ENCODE results near the gene ZFC3H1. TPM values are rescaled to one million over a fixed set of nuclear protein-coding genes. Genes with fewer than 3 reads are reported as not detected.

ZFC3H1 gene
- total RNA-seq, 4 donors from 2014 or later: 52.0 to 202 (median 71.5) TPM

- WGBS: 73% methylated on average over 3 of the region's 3 CpGs
- Histone ChIP-seq H3K9me3 (no peaks in the 10 kb centered on the region), H3K4me3 (no peak overlapping the region), H3K36me3 (peaks cover 39% of the 10 kb centered on the region), H3K27me3 (no peaks in the 10 kb centered on the region), H3K4me1 (peaks cover 44% of the 10 kb centered on the region), H3K27ac (no peak overlapping the region)
- DNase-seq (ENCODE audit: low spot score in 2 of 2): no peak
- no peak for TF ChIP-seq POLR2AphosphoS5 (IDR thresholded peaks at IDR 0.05)
- TF ChIP-seq POLR2A (IDR thresholded peaks at IDR 0.05): no peak
- TF ChIP-seq, protein P1, sequence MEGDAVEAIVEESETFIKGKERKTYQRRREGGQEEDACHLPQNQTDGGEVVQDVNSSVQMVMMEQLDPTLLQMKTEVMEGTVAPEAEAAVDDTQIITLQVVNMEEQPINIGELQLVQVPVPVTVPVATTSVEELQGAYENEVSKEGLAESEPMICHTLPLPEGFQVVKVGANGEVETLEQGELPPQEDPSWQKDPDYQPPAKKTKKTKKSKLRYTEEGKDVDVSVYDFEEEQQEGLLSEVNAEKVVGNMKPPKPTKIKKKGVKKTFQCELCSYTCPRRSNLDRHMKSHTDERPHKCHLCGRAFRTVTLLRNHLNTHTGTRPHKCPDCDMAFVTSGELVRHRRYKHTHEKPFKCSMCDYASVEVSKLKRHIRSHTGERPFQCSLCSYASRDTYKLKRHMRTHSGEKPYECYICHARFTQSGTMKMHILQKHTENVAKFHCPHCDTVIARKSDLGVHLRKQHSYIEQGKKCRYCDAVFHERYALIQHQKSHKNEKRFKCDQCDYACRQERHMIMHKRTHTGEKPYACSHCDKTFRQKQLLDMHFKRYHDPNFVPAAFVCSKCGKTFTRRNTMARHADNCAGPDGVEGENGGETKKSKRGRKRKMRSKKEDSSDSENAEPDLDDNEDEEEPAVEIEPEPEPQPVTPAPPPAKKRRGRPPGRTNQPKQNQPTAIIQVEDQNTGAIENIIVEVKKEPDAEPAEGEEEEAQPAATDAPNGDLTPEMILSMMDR (IDR thresholded peaks at IDR 0.05): no peak
- no peak for TF ChIP-seq EP300 (IDR thresholded peaks at IDR 0.05)
Measured at GRCh38 chr12:71656740-71657139, 6.9 kb downstream of the ZFC3H1 start.

DNA sequence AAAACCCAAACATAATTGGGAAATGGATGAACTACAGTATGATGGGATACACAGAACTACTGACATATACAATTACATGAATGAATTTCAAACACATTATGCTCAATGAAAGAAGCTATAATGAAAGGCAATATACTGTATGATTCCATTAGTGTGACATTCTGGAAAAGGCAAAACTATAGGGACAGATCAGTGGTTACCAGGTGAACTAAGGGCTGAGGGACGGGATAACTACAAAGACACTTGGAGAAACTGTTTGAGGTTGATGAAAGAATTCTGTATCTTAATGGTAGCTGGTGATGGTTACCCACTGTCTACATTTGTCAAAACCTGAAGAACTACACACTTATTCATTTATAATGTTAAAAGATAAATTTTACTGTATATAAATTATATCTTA is 7.7 kb downstream of the ZFC3H1 start:
- no peak for DNase-seq (ENCODE audit: low spot score in 2 of 2)
- Histone ChIP-seq H3K27ac (no peak overlapping the region), H3K27me3 (no peaks in the 10 kb centered on the region), H3K9me3 (no peaks in the 10 kb centered on the region), H3K36me3 (peaks cover 39% of the 10 kb centered on the region), H3K4me3 (no peak overlapping the region), H3K4me1 (peaks cover 43% of the 10 kb centered on the region)
- WGBS: 93% methylated on average over 1 of the region's 1 CpG
- no peak for TF ChIP-seq POLR2A (IDR thresholded peaks at IDR 0.05)

DNA sequence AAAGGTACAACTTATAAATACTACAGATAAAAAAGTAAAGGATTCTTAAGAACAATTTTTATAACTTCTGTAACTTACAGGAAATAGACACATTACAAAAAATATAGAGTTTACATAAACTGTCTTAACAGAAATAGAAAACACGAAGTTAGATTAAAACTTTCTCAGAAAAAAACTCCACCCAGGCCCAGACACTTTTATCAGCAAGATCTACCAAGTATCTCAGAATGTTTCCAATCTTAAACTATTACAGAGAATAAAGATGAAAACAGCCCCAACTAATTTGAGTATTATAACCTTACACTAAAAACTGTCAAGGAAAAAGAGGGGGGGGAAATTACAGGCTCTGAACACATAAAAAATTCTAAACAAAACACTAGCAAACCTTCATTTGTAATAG is 8.2 kb downstream of the ZFC3H1 start:
- Histone ChIP-seq H3K9me3 (no peaks in the 10 kb centered on the region), H3K4me1 (peaks cover 42% of the 10 kb centered on the region), H3K36me3 (peaks cover 39% of the 10 kb centered on the region), H3K27ac (no peak overlapping the region), H3K27me3 (no peaks in the 10 kb centered on the region), H3K4me3 (no peak overlapping the region)
- no peak for DNase-seq (ENCODE audit: low spot score in 2 of 2)
- TF ChIP-seq, protein P1 (IDR thresholded peaks at IDR 0.05): no peak
- TF ChIP-seq POLR2A (IDR thresholded peaks at IDR 0.05): no peak
- no peak for TF ChIP-seq POLR2AphosphoS5 (IDR thresholded peaks at IDR 0.05)
- TF ChIP-seq EP300 (IDR thresholded peaks at IDR 0.05): no peak
- WGBS: 39% methylated on average over 1 of the region's 1 CpG

DNA sequence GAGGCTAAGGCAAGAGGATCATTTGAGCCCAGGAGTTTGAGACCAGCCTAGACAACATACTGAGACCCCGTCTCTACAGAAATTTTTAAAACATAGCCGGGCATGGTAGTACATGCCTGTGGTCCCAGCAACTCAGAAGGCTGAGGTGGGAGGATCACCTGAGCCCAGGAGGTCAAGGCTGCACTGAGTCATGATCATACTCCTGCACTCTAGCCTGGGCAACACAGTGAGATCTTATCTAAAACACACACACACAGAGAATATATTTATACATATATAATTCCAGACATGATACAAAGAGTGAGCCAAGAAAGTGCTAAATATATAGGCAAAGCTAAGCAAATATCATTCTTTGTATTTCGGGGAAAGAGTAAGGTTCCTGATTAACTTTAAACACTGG is 9.4 kb downstream of the ZFC3H1 start:
- H3K27me3 ChIP-seq: no peaks in the 10 kb centered on the region
- no peak for DNase-seq (ENCODE audit: low spot score in 2 of 2)
- peaks cover 38% of the 10 kb centered on the region for H3K36me3 ChIP-seq
- no peaks in the 10 kb centered on the region for H3K9me3 ChIP-seq
- H3K4me1 ChIP-seq: peaks cover 33% of the 10 kb centered on the region
- TF ChIP-seq POLR2A (IDR thresholded peaks at IDR 0.05) (no peak), POLR2AphosphoS5 (IDR thresholded peaks at IDR 0.05) (no peak)
- TF ChIP-seq, protein P1 (IDR thresholded peaks at IDR 0.05): no peak
- 99% methylated on average over 3 of the region's 3 CpGs for WGBS
- no peak overlapping the region for H3K4me3 ChIP-seq
- no peak overlapping the region for H3K27ac ChIP-seq

- Histone ChIP-seq H3K9me3 (no peaks in the 10 kb centered on the region), H3K36me3 (peaks cover 27% of the 10 kb centered on the region), H3K4me1 (peaks cover 35% of the 10 kb centered on the region), H3K27ac (no peak overlapping the region), H3K4me3 (no peak overlapping the region), H3K27me3 (no peaks in the 10 kb centered on the region)
- WGBS: 92% methylated on average over 2 of the region's 2 CpGs
- no peak for DNase-seq (ENCODE audit: low spot score in 2 of 2)
- TF ChIP-seq, protein P1 (IDR thresholded peaks at IDR 0.05): no peak
- no peak for TF ChIP-seq POLR2AphosphoS5 (IDR thresholded peaks at IDR 0.05)
- TF ChIP-seq POLR2A (IDR thresholded peaks at IDR 0.05): no peak
- TF ChIP-seq EP300 (IDR thresholded peaks at IDR 0.05): no peak
Measured at GRCh38 chr12:71653137-71653536, 10.5 kb downstream of the ZFC3H1 start.

DNA sequence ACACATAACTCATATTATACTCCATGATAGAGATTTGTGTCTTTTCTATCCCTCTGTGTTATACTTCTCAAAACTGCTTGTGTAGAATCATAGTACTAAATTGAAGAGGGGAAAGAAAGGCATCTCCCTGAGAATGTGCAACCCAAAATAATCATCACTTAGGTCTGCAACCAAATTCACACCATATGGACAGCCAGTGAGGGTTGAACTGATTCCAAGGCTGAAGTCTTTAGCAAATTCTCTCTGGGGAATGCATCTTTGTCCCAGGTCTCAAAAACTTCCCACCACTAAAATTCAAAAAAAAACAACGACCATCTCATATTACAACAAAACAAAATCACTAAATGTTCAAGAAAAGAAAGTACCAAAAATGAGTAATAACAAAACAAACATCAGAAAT is 11.0 kb downstream of the ZFC3H1 start:
- no peak overlapping the region for H3K4me3 ChIP-seq
- 93% methylated on average over 1 of the region's 1 CpG for WGBS
- H3K27me3 ChIP-seq: no peaks in the 10 kb centered on the region
- TF ChIP-seq, protein P1 (IDR thresholded peaks at IDR 0.05): no peak
- TF ChIP-seq POLR2A (IDR thresholded peaks at IDR 0.05): no peak
- TF ChIP-seq EP300 (IDR thresholded peaks at IDR 0.05): no peak
- no peak for TF ChIP-seq POLR2AphosphoS5 (IDR thresholded peaks at IDR 0.05)
- H3K36me3 ChIP-seq: peaks cover 22% of the 10 kb centered on the region
- DNase-seq (ENCODE audit: low spot score in 2 of 2): no peak
- no peaks in the 10 kb centered on the region for H3K9me3 ChIP-seq
- H3K4me1 ChIP-seq: peaks cover 35% of the 10 kb centered on the region
- H3K27ac ChIP-seq: no peak overlapping the region

Measured in suprapubic skin (tissue), 4 donors.